Measurements from ENCODE around the gene ABI3BP.

Gene ABI3BP

GRCh38 chr3:100941041-100941440, 52.2 kb downstream of the ABI3BP start:
- Histone ChIP-seq H3K9me3 (ENCODE audit: insufficient read depth, low read depth, low read length) (no peaks in the 10 kb centered on the region), H3K4me3 (ENCODE audit: low read length, poor library complexity, severe bottlenecking) (no peak overlapping the region), H2AFZ (ENCODE audit: low read length) (no peak overlapping the region), H3K36me3 (ENCODE audit: insufficient read depth, low read length) (no peaks in the 10 kb centered on the region), H3K27me3 (ENCODE audit: insufficient read depth, low read length, poor library complexity, severe bottlenecking) (no peaks in the 10 kb centered on the region), H4K20me1 (ENCODE audit: insufficient read depth, low read length, poor library complexity, severe bottlenecking) (no peaks in the 10 kb centered on the region), H3F3A (ENCODE audit: low read depth) (no peaks in the 10 kb centered on the region), H3K4me2 (ENCODE audit: low read depth, low read length, poor library complexity, severe bottlenecking) (no peak overlapping the region), H3K4me1 (ENCODE audit: insufficient read depth, low read length, poor library complexity, severe bottlenecking) (no peaks in the 10 kb centered on the region), H3K9ac (ENCODE audit: low read depth, low read length, poor library complexity, severe bottlenecking) (no peak overlapping the region), H3K9me2 (replicated peaks; ENCODE audit: low read depth, low read length) (no peaks in the 10 kb centered on the region), H3K79me2 (ENCODE audit: insufficient read depth, low read length) (no peaks in the 10 kb centered on the region)
- TF ChIP-seq CTCF (conservative IDR thresholded peaks at IDR 0.05; ENCODE audit: low read length) (no peak), EZH2phosphoT487 (IDR thresholded peaks at IDR 0.05; ENCODE audit: borderline replicate concordance) (no peak)

GRCh38 chr3:100936931-100937330, 56.3 kb downstream of the ABI3BP start:
- Histone ChIP-seq H3K36me3 (ENCODE audit: insufficient read depth, low read length) (no peaks in the 10 kb centered on the region), H3K79me2 (ENCODE audit: insufficient read depth, low read length) (no peaks in the 10 kb centered on the region), H3K4me1 (ENCODE audit: insufficient read depth, low read length, poor library complexity, severe bottlenecking) (no peaks in the 10 kb centered on the region), H3K9ac (ENCODE audit: low read depth, low read length, poor library complexity, severe bottlenecking) (no peak overlapping the region), H3K27me3 (ENCODE audit: insufficient read depth, low read length, poor library complexity, severe bottlenecking) (no peaks in the 10 kb centered on the region), H4K20me1 (ENCODE audit: insufficient read depth, low read length, poor library complexity, severe bottlenecking) (no peaks in the 10 kb centered on the region), H3F3A (ENCODE audit: low read depth) (no peaks in the 10 kb centered on the region), H3K9me2 (replicated peaks; ENCODE audit: low read depth, low read length) (no peaks in the 10 kb centered on the region), H3K4me3 (ENCODE audit: low read length, poor library complexity, severe bottlenecking) (no peak overlapping the region), H3K9me3 (ENCODE audit: insufficient read depth, low read depth, low read length) (no peaks in the 10 kb centered on the region), H3K4me2 (ENCODE audit: low read depth, low read length, poor library complexity, severe bottlenecking) (no peak overlapping the region), H2AFZ (ENCODE audit: low read length) (no peak overlapping the region)
- TF ChIP-seq EZH2phosphoT487 (IDR thresholded peaks at IDR 0.05; ENCODE audit: borderline replicate concordance) (no peak), CTCF (conservative IDR thresholded peaks at IDR 0.05; ENCODE audit: low read length) (no peak)

GRCh38 chr3:100932491-100932890, 60.7 kb downstream of the ABI3BP start:
- H3K36me3 ChIP-seq (ENCODE audit: insufficient read depth, low read length) = no peaks in the 10 kb centered on the region
- H3K79me2 ChIP-seq (ENCODE audit: insufficient read depth, low read length) = no peaks in the 10 kb centered on the region
- H3K9me2 ChIP-seq (replicated peaks; ENCODE audit: low read depth, low read length) = no peaks in the 10 kb centered on the region
- no peak overlapping the region for H2AFZ ChIP-seq (ENCODE audit: low read length)
- no peak overlapping the region for H3K4me2 ChIP-seq (ENCODE audit: low read depth, low read length, poor library complexity, severe bottlenecking)
- no peaks in the 10 kb centered on the region for H3K9me3 ChIP-seq (ENCODE audit: insufficient read depth, low read depth, low read length)
- H3K4me3 ChIP-seq (ENCODE audit: low read length, poor library complexity, severe bottlenecking) = no peak overlapping the region
- H3K27me3 ChIP-seq (ENCODE audit: insufficient read depth, low read length, poor library complexity, severe bottlenecking) = no peaks in the 10 kb centered on the region
- TF ChIP-seq EZH2phosphoT487 (IDR thresholded peaks at IDR 0.05; ENCODE audit: borderline replicate concordance) = no peak
- no peaks in the 10 kb centered on the region for H4K20me1 ChIP-seq (ENCODE audit: insufficient read depth, low read length, poor library complexity, severe bottlenecking)
- H3K4me1 ChIP-seq (ENCODE audit: insufficient read depth, low read length, poor library complexity, severe bottlenecking) = no peaks in the 10 kb centered on the region
- no peak overlapping the region for H3K9ac ChIP-seq (ENCODE audit: low read depth, low read length, poor library complexity, severe bottlenecking)
- H3F3A ChIP-seq (ENCODE audit: low read depth) = no peaks in the 10 kb centered on the region

- Histone ChIP-seq H3K9me2 (replicated peaks; ENCODE audit: low read depth, low read length) (no peaks in the 10 kb centered on the region), H4K20me1 (ENCODE audit: insufficient read depth, low read length, poor library complexity, severe bottlenecking) (no peaks in the 10 kb centered on the region), H3K4me1 (ENCODE audit: insufficient read depth, low read length, poor library complexity, severe bottlenecking) (no peaks in the 10 kb centered on the region), H3K27me3 (ENCODE audit: insufficient read depth, low read length, poor library complexity, severe bottlenecking) (no peaks in the 10 kb centered on the region), H2AFZ (ENCODE audit: low read length) (no peak overlapping the region), H3K36me3 (ENCODE audit: insufficient read depth, low read length) (no peaks in the 10 kb centered on the region), H3K4me3 (ENCODE audit: low read length, poor library complexity, severe bottlenecking) (no peak overlapping the region), H3K9ac (ENCODE audit: low read depth, low read length, poor library complexity, severe bottlenecking) (no peak overlapping the region), H3K79me2 (ENCODE audit: insufficient read depth, low read length) (no peaks in the 10 kb centered on the region), H3K9me3 (ENCODE audit: insufficient read depth, low read depth, low read length) (no peaks in the 10 kb centered on the region), H3K4me2 (ENCODE audit: low read depth, low read length, poor library complexity, severe bottlenecking) (no peak overlapping the region), H3F3A (ENCODE audit: low read depth) (no peaks in the 10 kb centered on the region)
- TF ChIP-seq EZH2phosphoT487 (IDR thresholded peaks at IDR 0.05; ENCODE audit: borderline replicate concordance) (no peak), CTCF (conservative IDR thresholded peaks at IDR 0.05; ENCODE audit: low read length) (no peak)
Measured at GRCh38 chr3:100928638-100929428, 64.4 kb downstream of the ABI3BP start.

Data from Loucy (cell line).